SK-N-SH treated with all-trans-retinoic acid at 6 μM for 48 hours (cell line): ENCODE measurements around the gene ZCCHC17.

ENCODE experiments used
- CREB5 ChIP-seq: fragments of 250-450 bp; sonication (Bioruptor Pico); IDR thresholded peaks from 2 replicates; pipeline ENCODE4 v1.5.1; 2020; ENCODE audit warnings: low read depth, mild to moderate bottlenecking, moderate library complexity
- ESRRG ChIP-seq: fragments of 250-450 bp; sonication (Bioruptor Pico); IDR thresholded peaks from 2 replicates; pipeline ENCODE4 v1.6.1; 2021; ENCODE audit warnings: mild to moderate bottlenecking
- ISL1 ChIP-seq: fragments of 250-450 bp; sonication (Bioruptor Pico); IDR thresholded peaks from 2 replicates; pipeline ENCODE4 v2.1.2; 2022; ENCODE audit warnings: mild to moderate bottlenecking, moderate library complexity
- OSR1 ChIP-seq: fragments of 250-450 bp; sonication (Bioruptor Pico); IDR thresholded peaks from 2 replicates; pipeline ENCODE4 v1.8.0; 2022; ENCODE audit warnings: moderate library complexity, mild to moderate bottlenecking, inconsistent platforms
- PATZ1 ChIP-seq: fragments of 250-450 bp; sonication (Bioruptor Pico); IDR thresholded peaks from 2 replicates; pipeline ENCODE4 v1.8.0; 2020; ENCODE audit warnings: mild to moderate bottlenecking, moderate library complexity, borderline replicate concordance
- POU6F1 ChIP-seq: fragments of 250-450 bp; sonication (Bioruptor Pico); IDR thresholded peaks from 2 replicates; pipeline ENCODE4 v1.8.0; 2021; ENCODE audit warnings: low read depth, mild to moderate bottlenecking, moderate library complexity, borderline replicate concordance
- PPARA ChIP-seq: fragments of 250-450 bp; sonication (Bioruptor Pico); IDR thresholded peaks from 2 replicates; pipeline ENCODE4 v1.5.0; 2020; ENCODE audit warnings: mild to moderate bottlenecking, borderline replicate concordance
- RARB ChIP-seq: fragments of 250-450 bp; sonication (Bioruptor Pico); IDR thresholded peaks from 2 replicates; pipeline ENCODE4 v1.8.0; 2021; ENCODE audit warnings: mild to moderate bottlenecking, moderate library complexity
- TCF4 ChIP-seq: fragments of 250-450 bp; sonication (Bioruptor Pico); IDR thresholded peaks from 2 replicates; pipeline ENCODE4 v1.8.0; 2021; ENCODE audit warnings: mild to moderate bottlenecking, moderate library complexity, borderline replicate concordance
- TSHZ2 ChIP-seq: fragments of 250-450 bp; sonication (Bioruptor Pico); IDR thresholded peaks from 2 replicates; pipeline ENCODE4 v1.5.0; 2020; ENCODE audit warnings: mild to moderate bottlenecking, moderate library complexity
- ZC3H10 ChIP-seq: fragments of 250-450 bp; sonication (Bioruptor Pico); IDR thresholded peaks from 2 replicates; pipeline ENCODE4 v1.5.1; 2021; ENCODE audit warnings: mild to moderate bottlenecking, moderate library complexity
- ZFP3 ChIP-seq: fragments of 250-450 bp; sonication (Bioruptor Pico); IDR thresholded peaks from 2 replicates; pipeline ENCODE4 v1.5.0; 2020; ENCODE audit warnings: mild to moderate bottlenecking, moderate library complexity
- ZFP30 ChIP-seq: fragments of 450-650 bp; formaldehyde crosslinking; IDR thresholded peaks from 2 replicates; pipeline ENCODE4 v1.5.0; 2022; ENCODE audit warnings: mild to moderate bottlenecking, moderate library complexity
- ZNF565 ChIP-seq: fragments of 450-650 bp; formaldehyde crosslinking; conservative IDR thresholded peaks from 2 replicates; pipeline ENCODE4 v1.5.0; 2020; ENCODE audit warnings: low read depth, mild to moderate bottlenecking, moderate library complexity

- no peak for TF ChIP-seq ZC3H10 (CRISPR knock-in tag)
- no peak for TF ChIP-seq TSHZ2 (CRISPR knock-in tag)
- no peak for TF ChIP-seq PATZ1
- TF ChIP-seq OSR1 (CRISPR knock-in tag): no peak
- no peak for TF ChIP-seq RARB (CRISPR knock-in tag)
- TF ChIP-seq ZFP30 (CRISPR knock-in tag): no peak
- no peak for TF ChIP-seq ESRRG (CRISPR knock-in tag)
- no peak for TF ChIP-seq TCF4 (CRISPR knock-in tag)
- TF ChIP-seq ZNF565 (CRISPR knock-in tag): no peak
- no peak for TF ChIP-seq CREB5
- TF ChIP-seq ISL1: no peak
- TF ChIP-seq POU6F1: no peak
- TF ChIP-seq ZFP3 (CRISPR knock-in tag): no peak
- no peak for TF ChIP-seq PPARA (CRISPR knock-in tag)
Measured at GRCh38 chr1:31344503-31344902, 47.7 kb downstream of the ZCCHC17 start.
